Measurements from ENCODE around the gene PPP2R5A.
"Not testable (repeated sequence)": the region's sequence is repeated elsewhere in the genome, so short reads cannot be mapped to it uniquely, and the experiment has no call there.

The PPP2R5A gene

GRCh38 chr1:212287261-212287895 is 2.2 kb downstream of the PPP2R5A start:
- TF ChIP-seq CTCF (IDR thresholded peaks at IDR 0.05) = no peak
- Histone ChIP-seq H3K27me3 (no peaks in the 10 kb centered on the region), H3K27ac (peak overlapping the region; percentile 95), H3K4me3 (ENCODE audit: low read depth in 1 of 2, low read length in 1 of 2) (peak overlapping the region; percentile 85 to 99), H3K9me3 (no peaks in the 10 kb centered on the region), H3K36me3 (no peaks in the 10 kb centered on the region), H3K4me1 (ENCODE audit: control insufficient read depth in 1 of 2, insufficient read depth in 1 of 2, low read depth in 1 of 2, low read length in 1 of 2) (peaks cover 64 to 80% of the 10 kb centered on the region in 2 experiments)

DNA sequence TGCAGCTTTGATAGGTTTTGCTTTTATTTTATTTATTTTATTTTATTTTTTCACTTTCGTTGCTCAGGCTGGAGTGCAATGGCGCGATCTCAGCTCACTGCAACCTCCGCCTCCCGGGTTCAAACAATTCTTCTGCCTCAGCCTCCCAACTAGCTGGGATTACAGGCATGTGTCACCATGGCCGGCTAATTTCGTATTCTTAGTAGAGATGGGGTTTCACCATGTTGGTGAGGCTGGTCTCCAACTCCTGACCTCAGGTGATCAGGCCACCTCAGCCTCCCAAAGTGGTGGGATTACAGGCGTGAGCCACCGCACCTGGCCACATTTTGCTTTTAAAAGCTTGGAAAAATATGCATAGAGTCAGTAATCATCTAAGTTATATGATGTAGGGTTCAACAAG is 2.8 kb downstream of the PPP2R5A start:
- Histone ChIP-seq H3K4me1 (ENCODE audit: control insufficient read depth in 1 of 2, insufficient read depth in 1 of 2, low read depth in 1 of 2, low read length in 1 of 2) (peaks cover 69 to 84% of the 10 kb centered on the region in 2 experiments), H3K4me3 (ENCODE audit: low read depth in 1 of 2, low read length in 1 of 2) (peak overlapping the region; percentile 85 to 99), H3K27ac (peak overlapping the region; percentile 95)
- not testable (repeated sequence) for H3K27me3 ChIP-seq, H3K9me3 ChIP-seq, H3K36me3 ChIP-seq

GRCh38 chr1:212288615-212289014 is 3.4 kb downstream of the PPP2R5A start:
- Histone ChIP-seq H3K4me3 (ENCODE audit: low read depth in 1 of 2, low read length in 1 of 2) (peak overlapping the region; percentile 85 to 99), H3K27ac (peak overlapping the region; percentile 95), H3K27me3 (no peaks in the 10 kb centered on the region), H3K4me1 (ENCODE audit: control insufficient read depth in 1 of 2, insufficient read depth in 1 of 2, low read depth in 1 of 2, low read length in 1 of 2) (peaks cover 69 to 84% of the 10 kb centered on the region in 2 experiments), H3K9me3 (no peaks in the 10 kb centered on the region), H3K36me3 (no peaks in the 10 kb centered on the region)
- no peak for TF ChIP-seq CTCF (IDR thresholded peaks at IDR 0.05)

- no peak for TF ChIP-seq CTCF (IDR thresholded peaks at IDR 0.05)
- peak overlapping the region; percentile 95 for H3K27ac ChIP-seq
- H3K4me1 ChIP-seq (ENCODE audit: control insufficient read depth in 1 of 2, insufficient read depth in 1 of 2, low read depth in 1 of 2, low read length in 1 of 2) = peaks cover 69 to 84% of the 10 kb centered on the region in 2 experiments
- H3K9me3 ChIP-seq = no peaks in the 10 kb centered on the region
- H3K4me3 ChIP-seq (ENCODE audit: low read depth in 1 of 2, low read length in 1 of 2) = peak overlapping the region; percentile 85 to 99
- no peaks in the 10 kb centered on the region for H3K27me3 ChIP-seq
- no peaks in the 10 kb centered on the region for H3K36me3 ChIP-seq
Measured at GRCh38 chr1:212289262-212290077, 4.3 kb downstream of the PPP2R5A start.

- Histone ChIP-seq H3K9me3 (no peaks in the 10 kb centered on the region), H3K27ac (peak overlapping the region; percentile 95), H3K27me3 (no peaks in the 10 kb centered on the region), H3K4me1 (ENCODE audit: control insufficient read depth in 1 of 2, insufficient read depth in 1 of 2, low read depth in 1 of 2, low read length in 1 of 2) (peaks cover 80 to 94% of the 10 kb centered on the region in 2 experiments), H3K36me3 (no peaks in the 10 kb centered on the region), H3K4me3 (ENCODE audit: low read depth in 1 of 2, low read length in 1 of 2) (peak overlapping the region; percentile 34 to 85)
- TF ChIP-seq CTCF (IDR thresholded peaks at IDR 0.05) = no peak
Measured at GRCh38 chr1:212290608-212291007, 5.4 kb downstream of the PPP2R5A start.

Data from neutrophil (primary cell).